ENCODE results near the gene NEURL3. TPM values are rescaled to one million over a fixed set of nuclear protein-coding genes. Genes with fewer than 3 reads are reported as not detected.

Gene NEURL3
- total RNA-seq, 1 experiment from 2014 or later = not detected

GRCh38 chr2:96509847-96510230 is 4.7 kb upstream of the NEURL3 start:
- H3K4me1 Mint-ChIP-seq (ENCODE audit: insufficient read depth, unreplicated experiment) = peaks cover 14% of the 10 kb centered on the region
- BruUV-seq (replicated peaks) = no TSS peak
- no peaks in the 10 kb centered on the region for H3K9me3 Mint-ChIP-seq (ENCODE audit: unreplicated experiment)
- H3K27me3 Mint-ChIP-seq (ENCODE audit: insufficient read depth, unreplicated experiment) = peaks cover 18% of the 10 kb centered on the region
- intact Hi-C loops (cut with micrococcal nuclease) = loop anchor here (1.0 to 5.0 kb wide), 7 partner anchors 26 to 373 kb away; partner anchors contain the start of genes ARID5A, ASTL, CIAO1 and SNRNP200
- CTCF ChIA-PET = interaction anchor here (0.5 to 13.3 kb wide), 30 partner anchors 9 to 487 kb away, joined by 3 to 360 read pairs (median 6); partner anchors contain the start of gene SNRNP200
- H3K4me3 Mint-ChIP-seq (ENCODE audit: unreplicated experiment) = no peak overlapping the region
- no peak for TF ChIP-seq CTCF (IDR thresholded peaks at IDR 0.05; ENCODE audit: unreplicated experiment)
- POLR2A ChIA-PET = interaction anchor here (0.9 to 1.4 kb wide), 4 partner anchors 44 to 104 kb away, joined by 5 to 10 read pairs (median 8); no protein-coding TSS in a partner anchor
- H3K27ac Mint-ChIP-seq (ENCODE audit: low read depth, unreplicated experiment) = no peak overlapping the region
- H3K36me3 Mint-ChIP-seq (ENCODE audit: insufficient read depth, unreplicated experiment) = no peaks in the 10 kb centered on the region
- no peak for DNase-seq (ENCODE audit: unreplicated experiment)

- H3K36me3 Mint-ChIP-seq (ENCODE audit: insufficient read depth, unreplicated experiment) = no peaks in the 10 kb centered on the region
- peak; percentile 97 for TF ChIP-seq CTCF (IDR thresholded peaks at IDR 0.05; ENCODE audit: unreplicated experiment)
- no peak overlapping the region for H3K4me3 Mint-ChIP-seq (ENCODE audit: unreplicated experiment)
- H3K4me1 Mint-ChIP-seq (ENCODE audit: insufficient read depth, unreplicated experiment) = peaks cover 16% of the 10 kb centered on the region
- ChIA-PET POLR2A (interaction anchor here (0.5 to 1.4 kb wide), 6 partner anchors 28 to 243 kb away, joined by 3 to 10 read pairs (median 4); no protein-coding TSS in a partner anchor), CTCF (interaction anchor here (0.6 to 13.3 kb wide), 46 partner anchors 9 to 487 kb away, joined by 3 to 360 read pairs (median 5); partner anchors contain the start of gene SNRNP200)
- no TSS peak for BruUV-seq (replicated peaks)
- intact Hi-C loops (cut with micrococcal nuclease) = loop anchor here (1.0 to 5.0 kb wide), 6 partner anchors 46 to 372 kb away; partner anchors contain the start of genes ASTL, CIAO1, SNRNP200 and TMEM127
- peak; percentile 84 for DNase-seq (ENCODE audit: unreplicated experiment)
- peaks cover 18% of the 10 kb centered on the region for H3K27me3 Mint-ChIP-seq (ENCODE audit: insufficient read depth, unreplicated experiment)
- no peak overlapping the region for H3K27ac Mint-ChIP-seq (ENCODE audit: low read depth, unreplicated experiment)
- no peaks in the 10 kb centered on the region for H3K9me3 Mint-ChIP-seq (ENCODE audit: unreplicated experiment)
Observed at GRCh38 chr2:96509114-96509846, 4.1 kb upstream of the NEURL3 start.

GRCh38 chr2:96508521-96509113 is 3.5 kb upstream of the NEURL3 start:
- no TSS peak for BruUV-seq (replicated peaks)
- CTCF ChIA-PET = interaction anchor here (0.5 to 13.3 kb wide), 44 partner anchors 10 to 486 kb away, joined by 3 to 360 read pairs (median 5); partner anchors contain the start of gene SNRNP200
- H3K4me1 Mint-ChIP-seq (ENCODE audit: insufficient read depth, unreplicated experiment) = peaks cover 16% of the 10 kb centered on the region
- peaks cover 18% of the 10 kb centered on the region for H3K27me3 Mint-ChIP-seq (ENCODE audit: insufficient read depth, unreplicated experiment)
- intact Hi-C loops (cut with micrococcal nuclease) = loop anchor here (1.0 to 5.0 kb wide), 6 partner anchors 46 to 371 kb away; partner anchors contain the start of genes ASTL, CIAO1, SNRNP200 and TMEM127
- no peaks in the 10 kb centered on the region for H3K9me3 Mint-ChIP-seq (ENCODE audit: unreplicated experiment)
- POLR2A ChIA-PET = interaction anchor here (0.6 to 1.4 kb wide), 5 partner anchors 46 to 242 kb away, joined by 3 to 10 read pairs (median 5); no protein-coding TSS in a partner anchor
- H3K36me3 Mint-ChIP-seq (ENCODE audit: insufficient read depth, unreplicated experiment) = no peaks in the 10 kb centered on the region
- no peak for TF ChIP-seq CTCF (IDR thresholded peaks at IDR 0.05; ENCODE audit: unreplicated experiment)
- no peak for DNase-seq (ENCODE audit: unreplicated experiment)
- no peak overlapping the region for H3K27ac Mint-ChIP-seq (ENCODE audit: low read depth, unreplicated experiment)
- no peak overlapping the region for H3K4me3 Mint-ChIP-seq (ENCODE audit: unreplicated experiment)
